ENCODE results near the gene OR10A7.

Gene OR10A7

DNA sequence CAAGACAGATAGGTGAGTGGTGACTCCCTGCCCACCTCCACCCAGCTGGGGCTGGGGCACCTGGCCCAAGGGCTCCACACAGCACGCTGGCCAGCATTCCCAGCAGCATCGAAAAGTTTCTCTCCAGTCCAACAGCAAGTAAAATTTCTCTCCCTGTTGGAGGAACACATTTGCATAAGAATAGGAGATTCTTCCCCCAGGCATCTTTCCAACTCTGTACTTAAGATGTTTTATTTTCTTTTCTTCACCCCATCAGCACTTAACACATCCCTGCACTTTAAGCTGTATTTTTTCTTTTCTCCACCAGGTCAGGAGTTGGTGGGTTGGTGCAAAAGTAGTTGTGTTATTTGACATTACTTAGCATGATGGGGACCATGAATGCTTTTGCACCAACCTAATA is 47.4 kb upstream of the OR10A7 start:
- no peaks in the 10 kb centered on the region for H3K27me3 ChIP-seq (ENCODE audit: low read depth, low read length)
- H4K20me1 ChIP-seq (ENCODE audit: insufficient read depth, low read length), result no peaks in the 10 kb centered on the region
- H3K27ac ChIP-seq (ENCODE audit: low read length), result no peak overlapping the region
- no peak overlapping the region for H2AFZ ChIP-seq (ENCODE audit: low read depth, low read length)
- no peaks in the 10 kb centered on the region for H3K4me1 ChIP-seq (ENCODE audit: low read length)
- no peaks in the 10 kb centered on the region for H3K36me3 ChIP-seq (replicated peaks; ENCODE audit: low read depth, low read length)
- no peaks in the 10 kb centered on the region for H3K9me3 ChIP-seq (ENCODE audit: insufficient read depth, low read length)
- H3K9ac ChIP-seq (ENCODE audit: low read length), result no peak overlapping the region
- no peak overlapping the region for H3K4me3 ChIP-seq (ENCODE audit: low read length)
- H3K79me2 ChIP-seq (ENCODE audit: low read length), result no peaks in the 10 kb centered on the region
- no peak overlapping the region for H3K4me2 ChIP-seq (ENCODE audit: low read length)
- TF ChIP-seq, protein P1, sequence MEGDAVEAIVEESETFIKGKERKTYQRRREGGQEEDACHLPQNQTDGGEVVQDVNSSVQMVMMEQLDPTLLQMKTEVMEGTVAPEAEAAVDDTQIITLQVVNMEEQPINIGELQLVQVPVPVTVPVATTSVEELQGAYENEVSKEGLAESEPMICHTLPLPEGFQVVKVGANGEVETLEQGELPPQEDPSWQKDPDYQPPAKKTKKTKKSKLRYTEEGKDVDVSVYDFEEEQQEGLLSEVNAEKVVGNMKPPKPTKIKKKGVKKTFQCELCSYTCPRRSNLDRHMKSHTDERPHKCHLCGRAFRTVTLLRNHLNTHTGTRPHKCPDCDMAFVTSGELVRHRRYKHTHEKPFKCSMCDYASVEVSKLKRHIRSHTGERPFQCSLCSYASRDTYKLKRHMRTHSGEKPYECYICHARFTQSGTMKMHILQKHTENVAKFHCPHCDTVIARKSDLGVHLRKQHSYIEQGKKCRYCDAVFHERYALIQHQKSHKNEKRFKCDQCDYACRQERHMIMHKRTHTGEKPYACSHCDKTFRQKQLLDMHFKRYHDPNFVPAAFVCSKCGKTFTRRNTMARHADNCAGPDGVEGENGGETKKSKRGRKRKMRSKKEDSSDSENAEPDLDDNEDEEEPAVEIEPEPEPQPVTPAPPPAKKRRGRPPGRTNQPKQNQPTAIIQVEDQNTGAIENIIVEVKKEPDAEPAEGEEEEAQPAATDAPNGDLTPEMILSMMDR (IDR thresholded peaks at IDR 0.05; ENCODE audit: low read depth, low read length), result no peak
- TF ChIP-seq EZH2phosphoT487 (IDR thresholded peaks at IDR 0.05; ENCODE audit: low read depth), result no peak

DNA sequence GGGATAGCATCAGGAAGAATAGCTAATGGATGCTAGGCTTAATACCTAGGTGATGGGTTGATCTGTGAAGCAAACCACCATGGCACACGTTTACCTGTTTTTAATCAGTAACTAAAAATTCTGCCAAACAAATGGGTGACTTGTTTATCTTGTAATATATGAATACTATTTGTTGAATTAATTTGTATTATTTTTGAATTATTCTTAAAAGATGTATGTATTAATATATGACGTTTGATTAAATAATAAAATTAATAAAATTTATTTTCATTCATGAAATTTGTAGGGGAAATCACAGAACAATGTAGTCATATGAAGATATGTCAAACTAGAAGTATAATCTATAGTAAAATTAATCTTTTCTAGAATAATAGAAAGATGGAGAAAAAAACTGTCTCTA is 32.3 kb upstream of the OR10A7 start:
- H3K4me1 ChIP-seq (ENCODE audit: low read length), result no peaks in the 10 kb centered on the region
- H3K27ac ChIP-seq (ENCODE audit: low read length), result no peak overlapping the region
- no peak overlapping the region for H3K4me2 ChIP-seq (ENCODE audit: low read length)
- no peaks in the 10 kb centered on the region for H3K9me3 ChIP-seq (ENCODE audit: insufficient read depth, low read length)
- TF ChIP-seq, protein P1 (IDR thresholded peaks at IDR 0.05; ENCODE audit: low read depth, low read length), result no peak
- no peak for TF ChIP-seq EZH2phosphoT487 (IDR thresholded peaks at IDR 0.05; ENCODE audit: low read depth)
- H3K4me3 ChIP-seq (ENCODE audit: low read length), result no peak overlapping the region
- H4K20me1 ChIP-seq (ENCODE audit: insufficient read depth, low read length), result no peaks in the 10 kb centered on the region
- no peaks in the 10 kb centered on the region for H3K79me2 ChIP-seq (ENCODE audit: low read length)
- peaks cover 24% of the 10 kb centered on the region for H3K27me3 ChIP-seq (ENCODE audit: low read depth, low read length)
- H2AFZ ChIP-seq (ENCODE audit: low read depth, low read length), result no peak overlapping the region
- no peaks in the 10 kb centered on the region for H3K36me3 ChIP-seq (replicated peaks; ENCODE audit: low read depth, low read length)
- H3K9ac ChIP-seq (ENCODE audit: low read length), result no peak overlapping the region

DNA sequence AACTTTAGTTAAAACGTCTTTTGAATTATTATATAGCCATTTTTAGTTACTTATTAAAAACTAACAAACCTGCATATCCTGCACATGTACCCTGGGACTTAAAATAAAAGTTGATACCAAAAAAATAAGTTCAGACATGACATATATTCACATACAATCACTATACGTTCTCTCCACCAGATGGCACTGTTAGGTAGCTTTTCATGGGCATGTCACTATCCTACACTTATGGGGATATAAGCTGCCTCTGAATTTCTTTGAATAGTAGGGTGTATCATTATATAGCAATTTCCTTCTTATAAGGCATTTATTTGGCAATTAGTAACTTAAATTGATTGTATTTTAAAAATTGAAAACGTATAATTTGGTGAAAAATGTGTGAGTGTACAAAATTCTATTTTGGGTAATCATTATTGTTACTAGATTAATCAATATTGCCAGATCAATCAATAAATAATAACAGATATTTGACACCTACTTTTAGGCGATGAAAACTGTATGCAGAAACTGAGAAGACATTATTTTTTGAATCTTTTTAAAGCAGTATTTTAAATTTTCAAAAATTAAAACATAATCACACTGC is 31.8 kb upstream of the OR10A7 start:
- no peaks in the 10 kb centered on the region for H3K9me3 ChIP-seq (ENCODE audit: insufficient read depth, low read length)
- no peak overlapping the region for H2AFZ ChIP-seq (ENCODE audit: low read depth, low read length)
- no peaks in the 10 kb centered on the region for H4K20me1 ChIP-seq (ENCODE audit: insufficient read depth, low read length)
- no peak overlapping the region for H3K4me2 ChIP-seq (ENCODE audit: low read length)
- H3K27me3 ChIP-seq (ENCODE audit: low read depth, low read length), result peaks cover 24% of the 10 kb centered on the region
- no peak overlapping the region for H3K27ac ChIP-seq (ENCODE audit: low read length)
- no peak overlapping the region for H3K4me3 ChIP-seq (ENCODE audit: low read length)
- no peaks in the 10 kb centered on the region for H3K36me3 ChIP-seq (replicated peaks; ENCODE audit: low read depth, low read length)
- H3K79me2 ChIP-seq (ENCODE audit: low read length), result no peaks in the 10 kb centered on the region
- TF ChIP-seq EZH2phosphoT487 (IDR thresholded peaks at IDR 0.05; ENCODE audit: low read depth), result no peak
- TF ChIP-seq, protein P1 (IDR thresholded peaks at IDR 0.05; ENCODE audit: low read depth, low read length), result peak; percentile 87
- no peak overlapping the region for H3K9ac ChIP-seq (ENCODE audit: low read length)
- H3K4me1 ChIP-seq (ENCODE audit: low read length), result no peaks in the 10 kb centered on the region

DNA sequence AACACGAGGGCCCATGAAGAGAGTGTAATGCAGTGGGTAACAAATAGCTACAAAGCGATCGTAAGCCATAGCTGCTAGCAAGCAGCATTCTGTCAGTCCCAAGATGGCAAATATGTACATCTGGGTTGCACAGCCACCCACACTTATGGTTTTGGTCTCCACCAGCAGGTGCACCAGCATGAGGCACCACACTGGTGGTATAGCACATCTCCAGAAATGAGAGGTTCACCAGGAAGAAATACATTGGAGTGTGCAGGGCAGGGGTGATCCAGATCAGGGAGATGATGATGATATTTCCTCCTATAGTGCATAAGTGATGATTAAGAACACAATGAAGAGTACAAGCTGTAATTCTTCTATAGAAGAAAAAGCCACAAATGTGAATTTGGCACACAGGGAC is 26.4 kb upstream of the OR10A7 start:
- TF ChIP-seq, protein P1 (IDR thresholded peaks at IDR 0.05; ENCODE audit: low read depth, low read length), result no peak
- no peak for TF ChIP-seq EZH2phosphoT487 (IDR thresholded peaks at IDR 0.05; ENCODE audit: low read depth)
- H3K9ac ChIP-seq (ENCODE audit: low read length), result no peak overlapping the region
- no peak overlapping the region for H2AFZ ChIP-seq (ENCODE audit: low read depth, low read length)
- H3K4me3 ChIP-seq (ENCODE audit: low read length), result no peak overlapping the region
- no peak overlapping the region for H3K27ac ChIP-seq (ENCODE audit: low read length)
- no peaks in the 10 kb centered on the region for H3K36me3 ChIP-seq (replicated peaks; ENCODE audit: low read depth, low read length)
- H3K27me3 ChIP-seq (ENCODE audit: low read depth, low read length), result no peaks in the 10 kb centered on the region
- no peak overlapping the region for H3K4me2 ChIP-seq (ENCODE audit: low read length)
- no peaks in the 10 kb centered on the region for H3K79me2 ChIP-seq (ENCODE audit: low read length)
- no peaks in the 10 kb centered on the region for H4K20me1 ChIP-seq (ENCODE audit: insufficient read depth, low read length)
- H3K9me3 ChIP-seq (ENCODE audit: insufficient read depth, low read length), result no peaks in the 10 kb centered on the region
- H3K4me1 ChIP-seq (ENCODE audit: low read length), result no peaks in the 10 kb centered on the region

Measured in OCI-LY3 (cell line).